BJ (cell line): ENCODE measurements around the gene FLT1. TPM values are rescaled to one million over a fixed set of nuclear protein-coding genes. Genes with fewer than 3 reads are reported as not detected.

Source experiments
- CTCF ChIA-PET: fragments of 350-600 bp; formaldehyde crosslinking; extraction: SDS; loops from one replicate; lab custom pipeline; 2021; ENCODE audit warnings: antibody characterized with exemption, inconsistent platforms; lab: Yijun Ruan, JAX
- POLR2A ChIA-PET: fragments of 300-600 bp; sonication (Branson Sonifier 250); formaldehyde crosslinking; extraction: SDS; loops from one replicate; lab custom pipeline; 2021; ENCODE audit warnings: antibody characterized with exemption; lab: Charles Lee
- DNase-seq: peaks from one replicate; pipeline ENCODE4 v3.0.0-alpha.2; 2011; ENCODE audit warnings: low read depth
- H3K27me3 ChIP-seq: 2 replicates; pipeline ENCODE4 v1.6.0; 2011; ENCODE audit warnings: low read length; ENCODE audit not compliant: control insufficient read depth, insufficient read depth
- H3K36me3 ChIP-seq: 2 replicates; pipeline ENCODE4 v1.5.1; 2011; ENCODE audit warnings: low read length; ENCODE audit not compliant: control insufficient read depth, insufficient read depth
- H3K4me3 ChIP-seq: 2 replicates; pipeline ENCODE4 v1.5.1; 2011; ENCODE audit warnings: low read depth, mild to moderate bottlenecking, control low read depth, low read length
- polyA plus RNA-seq: library from polyadenylated mRNA; depleted of rRNA; stranded (reverse); fragments of >200 nt; gene quantifications from 2 replicates; pipeline ENCODE4 v1.2.3, GENCODE V29; 2011
- TF ChIP-seq, protein P1 (sequence below): IDR thresholded peaks from 2 replicates; pipeline ENCODE4 v1.5.1; 2011; ENCODE audit warnings: low read depth, mild to moderate bottlenecking, control low read depth, inconsistent platforms, low read length, moderate library complexity; ENCODE audit not compliant: insufficient read depth

FLT1 gene
- polyA plus RNA-seq, 1 experiment, result 37.8 TPM

DNA sequence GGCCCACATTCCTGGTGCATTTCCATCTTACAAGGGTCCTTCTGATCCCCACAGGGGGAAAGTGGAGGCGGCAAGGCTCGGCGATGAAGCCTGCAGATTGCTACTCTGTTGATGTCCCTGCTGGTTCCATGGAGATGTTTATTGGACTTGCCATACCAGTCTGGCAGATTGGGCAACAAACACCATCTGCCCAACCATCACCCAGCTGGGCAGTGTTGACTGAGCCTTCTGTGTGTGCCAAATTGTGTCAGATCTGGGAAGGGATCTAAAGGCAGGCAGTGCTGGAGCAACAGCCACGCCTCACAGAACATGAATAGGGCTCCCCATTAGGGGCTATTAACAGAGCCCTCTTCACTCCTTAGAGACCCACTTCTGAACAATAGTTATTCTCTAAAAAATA, 35.0 kb downstream of the FLT1 start:
- POLR2A ChIA-PET, result no interaction called here
- Histone ChIP-seq H3K36me3 (peaks cover 4% of the 10 kb centered on the region; the same call in 1 of the 2 replicates), H3K27me3 (no peaks in the 10 kb centered on the region), H3K4me3 (no peak overlapping the region)
- CTCF ChIA-PET, result no interaction called here
- TF ChIP-seq, protein P1, sequence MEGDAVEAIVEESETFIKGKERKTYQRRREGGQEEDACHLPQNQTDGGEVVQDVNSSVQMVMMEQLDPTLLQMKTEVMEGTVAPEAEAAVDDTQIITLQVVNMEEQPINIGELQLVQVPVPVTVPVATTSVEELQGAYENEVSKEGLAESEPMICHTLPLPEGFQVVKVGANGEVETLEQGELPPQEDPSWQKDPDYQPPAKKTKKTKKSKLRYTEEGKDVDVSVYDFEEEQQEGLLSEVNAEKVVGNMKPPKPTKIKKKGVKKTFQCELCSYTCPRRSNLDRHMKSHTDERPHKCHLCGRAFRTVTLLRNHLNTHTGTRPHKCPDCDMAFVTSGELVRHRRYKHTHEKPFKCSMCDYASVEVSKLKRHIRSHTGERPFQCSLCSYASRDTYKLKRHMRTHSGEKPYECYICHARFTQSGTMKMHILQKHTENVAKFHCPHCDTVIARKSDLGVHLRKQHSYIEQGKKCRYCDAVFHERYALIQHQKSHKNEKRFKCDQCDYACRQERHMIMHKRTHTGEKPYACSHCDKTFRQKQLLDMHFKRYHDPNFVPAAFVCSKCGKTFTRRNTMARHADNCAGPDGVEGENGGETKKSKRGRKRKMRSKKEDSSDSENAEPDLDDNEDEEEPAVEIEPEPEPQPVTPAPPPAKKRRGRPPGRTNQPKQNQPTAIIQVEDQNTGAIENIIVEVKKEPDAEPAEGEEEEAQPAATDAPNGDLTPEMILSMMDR, result no peak
- no peak for DNase-seq

DNA sequence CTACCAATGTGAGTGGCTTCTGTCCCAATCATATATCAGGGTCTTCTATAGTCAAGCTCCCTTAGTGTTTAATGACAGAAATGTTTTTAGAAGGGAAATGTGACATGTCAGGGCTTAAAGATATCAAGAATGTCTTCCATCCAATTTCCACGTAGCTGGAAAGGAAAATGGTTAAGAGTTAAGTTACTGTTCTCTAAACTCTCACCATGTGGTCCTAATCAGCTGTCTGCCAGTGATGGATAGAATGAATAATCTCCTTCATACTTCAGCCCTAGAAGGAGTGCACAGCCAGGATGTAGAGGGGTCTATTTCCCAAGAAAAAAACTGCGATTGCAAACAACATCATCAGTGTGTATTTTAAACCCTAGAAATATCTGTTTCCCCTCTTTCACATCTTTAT, 36.3 kb downstream of the FLT1 start:
- CTCF ChIA-PET, result no interaction called here
- Histone ChIP-seq H3K36me3 (peaks cover 4% of the 10 kb centered on the region; the same call in 1 of the 2 replicates), H3K4me3 (no peak overlapping the region), H3K27me3 (no peaks in the 10 kb centered on the region)
- TF ChIP-seq, protein P1, result no peak
- no peak for DNase-seq
- POLR2A ChIA-PET, result no interaction called here

DNA sequence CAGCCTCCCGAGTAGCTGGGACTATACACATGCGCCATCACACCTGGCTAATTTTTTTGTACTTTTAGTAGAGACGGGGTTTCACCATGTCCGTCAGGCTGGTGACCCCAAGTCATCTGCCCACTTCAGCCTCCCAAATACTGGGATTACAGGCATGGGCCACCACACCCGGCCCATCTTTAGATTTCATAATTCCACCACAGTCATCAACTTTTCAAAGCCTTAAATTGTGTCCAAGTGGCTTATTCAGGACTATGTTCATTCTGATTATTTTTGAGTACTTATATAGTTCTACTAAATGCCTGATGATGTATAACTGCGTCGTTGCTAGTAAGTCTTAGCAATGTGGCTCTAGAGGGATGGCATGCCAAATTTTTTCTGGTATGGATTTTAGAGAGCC, 36.9 kb downstream of the FLT1 start:
- Histone ChIP-seq H3K27me3 (no peaks in the 10 kb centered on the region), H3K36me3 (peaks cover 4% of the 10 kb centered on the region; the same call in 1 of the 2 replicates), H3K4me3 (no peak overlapping the region)
- ChIA-PET POLR2A (no interaction called here), CTCF (no interaction called here)
- TF ChIP-seq, protein P1, result no peak
- no peak for DNase-seq

DNA sequence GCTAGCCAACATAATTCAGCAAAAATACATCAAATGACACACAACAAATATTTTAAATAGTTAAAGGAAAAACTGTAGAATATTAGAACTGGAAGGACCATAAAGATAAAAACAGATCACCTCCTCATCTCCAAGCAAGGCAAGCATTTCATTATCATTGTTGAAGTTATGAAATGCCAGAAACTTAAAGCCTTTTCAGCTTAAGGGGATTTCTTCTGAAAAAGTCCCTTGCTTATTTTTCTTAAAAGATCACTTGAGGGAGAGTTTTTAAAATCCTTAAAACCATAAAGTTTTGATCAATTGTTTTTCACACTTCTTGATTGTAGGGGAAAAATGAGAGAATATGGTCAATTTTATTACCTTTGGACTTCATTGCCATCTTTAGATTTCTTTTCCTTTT, 37.4 kb downstream of the FLT1 start:
- Histone ChIP-seq H3K4me3 (no peak overlapping the region), H3K27me3 (no peaks in the 10 kb centered on the region), H3K36me3 (peaks cover 4% of the 10 kb centered on the region; the same call in 1 of the 2 replicates)
- TF ChIP-seq, protein P1, result no peak
- POLR2A ChIA-PET, result no interaction called here
- DNase-seq, result no peak
- CTCF ChIA-PET, result no interaction called here

DNA sequence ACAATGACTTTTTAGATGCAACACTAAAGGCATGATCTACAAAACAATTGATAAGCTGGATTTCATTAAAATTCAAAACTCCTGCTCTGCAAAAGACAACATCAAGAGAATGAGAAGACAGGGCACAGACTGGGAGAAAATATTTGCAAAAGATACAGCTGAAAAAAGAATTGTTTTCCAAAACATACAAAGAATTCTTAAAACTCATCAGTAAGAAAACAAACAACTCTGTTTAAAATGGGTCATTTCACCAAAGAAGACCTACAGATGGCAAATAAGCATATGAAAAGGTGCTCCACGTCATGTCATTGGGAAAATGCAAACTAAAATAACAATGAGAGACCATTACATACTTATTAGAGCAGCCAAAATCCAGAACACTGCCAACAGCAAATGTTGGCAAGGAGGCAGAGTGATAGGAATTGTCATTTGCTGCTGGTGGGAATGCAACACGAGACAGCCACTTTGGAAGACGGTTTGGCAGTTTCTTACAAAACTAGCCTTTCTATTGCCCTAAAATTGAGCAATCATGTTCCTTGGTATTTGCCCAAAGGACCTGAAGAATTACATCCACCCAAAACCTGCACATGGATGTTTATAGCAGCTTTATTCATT, 39.2 kb downstream of the FLT1 start:
- TF ChIP-seq, protein P1, result no peak
- DNase-seq, result no peak
- Histone ChIP-seq H3K4me3 (no peak overlapping the region), H3K36me3 (peaks cover 4% of the 10 kb centered on the region; the same call in 1 of the 2 replicates), H3K27me3 (no peaks in the 10 kb centered on the region)
- POLR2A ChIA-PET, result no interaction called here
- CTCF ChIA-PET, result no interaction called here
